Measurements from ENCODE around the gene EFNA2. TPM values are rescaled to one million over a fixed set of nuclear protein-coding genes. Genes with fewer than 3 reads are reported as not detected.

EFNA2 gene
- polyA plus RNA-seq, 1 of the 3 experiments (the other 2 are of a cell fraction), result 1.1 TPM

DNA sequence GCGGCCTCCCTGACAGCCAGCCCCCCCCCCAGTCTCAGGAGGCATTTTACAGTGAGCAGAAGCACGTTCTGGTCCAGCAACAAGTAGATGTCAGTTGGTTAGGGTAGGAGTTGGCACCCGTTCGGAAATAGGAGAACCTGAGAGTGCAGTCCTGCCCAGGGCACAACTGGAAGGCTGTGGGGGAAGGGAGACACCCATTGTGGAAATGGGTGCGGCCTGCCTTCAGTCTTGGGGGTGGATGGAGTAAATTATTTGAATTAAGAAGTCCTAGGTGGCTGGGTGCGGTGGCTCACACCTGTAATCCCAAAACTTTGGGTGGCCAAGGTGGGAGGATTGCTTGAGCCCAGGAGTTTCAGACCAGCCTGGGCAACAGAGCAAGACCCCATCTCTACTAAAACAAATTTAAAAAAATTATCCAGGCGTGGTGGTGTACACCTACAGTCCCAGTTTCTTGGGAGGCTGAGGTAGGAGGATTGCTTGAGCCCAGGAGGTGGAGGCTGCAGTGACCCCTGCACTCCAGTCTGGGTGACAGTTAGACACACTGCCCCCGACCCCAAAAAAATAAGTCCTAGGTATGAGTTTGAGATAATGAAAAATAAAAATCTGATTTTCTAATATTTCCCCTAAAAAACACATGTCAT lies 15.3 kb upstream of the EFNA2 start:
- DNase-seq, result no peak
- peaks cover 53% of the 10 kb centered on the region for H4K20me1 ChIP-seq (ENCODE audit: insufficient read depth)
- POLR2A ChIA-PET, result interaction anchor here (0.9 to 1.7 kb wide), 3 partner anchors 26 to 42 kb away, joined by 3 to 110 read pairs (median 49); partner anchors contain the start of genes ATP5F1D and CBARP

More for the DNA sequence above, 15.3 kb upstream of the EFNA2 start:
- peaks cover 62% of the 10 kb centered on the region for H3F3A ChIP-seq (replicated peaks; ENCODE audit: insufficient read depth)
- TF ChIP-seq MEF2A (IDR thresholded peaks at IDR 0.05; ENCODE audit: borderline replicate concordance, low read depth), result no peak
- TF ChIP-seq, protein P1, sequence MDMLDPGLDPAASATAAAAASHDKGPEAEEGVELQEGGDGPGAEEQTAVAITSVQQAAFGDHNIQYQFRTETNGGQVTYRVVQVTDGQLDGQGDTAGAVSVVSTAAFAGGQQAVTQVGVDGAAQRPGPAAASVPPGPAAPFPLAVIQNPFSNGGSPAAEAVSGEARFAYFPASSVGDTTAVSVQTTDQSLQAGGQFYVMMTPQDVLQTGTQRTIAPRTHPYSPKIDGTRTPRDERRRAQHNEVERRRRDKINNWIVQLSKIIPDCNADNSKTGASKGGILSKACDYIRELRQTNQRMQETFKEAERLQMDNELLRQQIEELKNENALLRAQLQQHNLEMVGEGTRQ (IDR thresholded peaks at IDR 0.05; ENCODE audit: borderline replicate concordance, low read depth, low read length), result no peak
- TF ChIP-seq CHD2 (IDR thresholded peaks at IDR 0.05; ENCODE audit: low read length, partially characterized antibody), result no peak
- TF ChIP-seq NRF1 (IDR thresholded peaks at IDR 0.05; ENCODE audit: low read depth, low read length), result no peak
- no peak for TF ChIP-seq TAF1 (IDR thresholded peaks at IDR 0.05; ENCODE audit: borderline replicate concordance, low read depth, low read length)
- no peak for TF ChIP-seq SIN3A (IDR thresholded peaks at IDR 0.05; ENCODE audit: borderline replicate concordance, low read depth, low read length)
- TF ChIP-seq MXI1 (IDR thresholded peaks at IDR 0.05; ENCODE audit: low read depth, low read length), result no peak
- TF ChIP-seq FOSL2 (IDR thresholded peaks at IDR 0.05; ENCODE audit: borderline replicate concordance, low read depth), result no peak
- TF ChIP-seq ELF1 (IDR thresholded peaks at IDR 0.05), result no peak
- TF ChIP-seq SMC3 (IDR thresholded peaks at IDR 0.05; ENCODE audit: low read depth, low read length), result no peak
- no peak for TF ChIP-seq TCF12 (IDR thresholded peaks at IDR 0.05)
- TF ChIP-seq, protein P2, sequence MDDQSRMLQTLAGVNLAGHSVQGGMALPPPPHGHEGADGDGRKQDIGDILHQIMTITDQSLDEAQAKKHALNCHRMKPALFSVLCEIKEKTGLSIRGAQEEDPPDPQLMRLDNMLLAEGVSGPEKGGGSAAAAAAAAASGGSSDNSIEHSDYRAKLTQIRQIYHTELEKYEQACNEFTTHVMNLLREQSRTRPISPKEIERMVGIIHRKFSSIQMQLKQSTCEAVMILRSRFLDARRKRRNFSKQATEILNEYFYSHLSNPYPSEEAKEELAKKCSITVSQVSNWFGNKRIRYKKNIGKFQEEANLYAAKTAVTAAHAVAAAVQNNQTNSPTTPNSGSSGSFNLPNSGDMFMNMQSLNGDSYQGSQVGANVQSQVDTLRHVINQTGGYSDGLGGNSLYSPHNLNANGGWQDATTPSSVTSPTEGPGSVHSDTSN (IDR thresholded peaks at IDR 0.05), result no peak
- TF ChIP-seq RXRA (IDR thresholded peaks at IDR 0.05; ENCODE audit: borderline replicate concordance, low read depth), result no peak
- no peak for TF ChIP-seq EZH2phosphoT487 (IDR thresholded peaks at IDR 0.05; ENCODE audit: borderline replicate concordance, low read depth)
- TF ChIP-seq, protein P3, sequence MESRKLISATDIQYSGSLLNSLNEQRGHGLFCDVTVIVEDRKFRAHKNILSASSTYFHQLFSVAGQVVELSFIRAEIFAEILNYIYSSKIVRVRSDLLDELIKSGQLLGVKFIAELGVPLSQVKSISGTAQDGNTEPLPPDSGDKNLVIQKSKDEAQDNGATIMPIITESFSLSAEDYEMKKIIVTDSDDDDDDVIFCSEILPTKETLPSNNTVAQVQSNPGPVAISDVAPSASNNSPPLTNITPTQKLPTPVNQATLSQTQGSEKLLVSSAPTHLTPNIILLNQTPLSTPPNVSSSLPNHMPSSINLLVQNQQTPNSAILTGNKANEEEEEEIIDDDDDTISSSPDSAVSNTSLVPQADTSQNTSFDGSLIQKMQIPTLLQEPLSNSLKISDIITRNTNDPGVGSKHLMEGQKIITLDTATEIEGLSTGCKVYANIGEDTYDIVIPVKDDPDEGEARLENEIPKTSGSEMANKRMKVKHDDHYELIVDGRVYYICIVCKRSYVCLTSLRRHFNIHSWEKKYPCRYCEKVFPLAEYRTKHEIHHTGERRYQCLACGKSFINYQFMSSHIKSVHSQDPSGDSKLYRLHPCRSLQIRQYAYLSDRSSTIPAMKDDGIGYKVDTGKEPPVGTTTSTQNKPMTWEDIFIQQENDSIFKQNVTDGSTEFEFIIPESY (IDR thresholded peaks at IDR 0.05; ENCODE audit: borderline replicate concordance, low read depth), result no peak
- TF ChIP-seq, protein P4, sequence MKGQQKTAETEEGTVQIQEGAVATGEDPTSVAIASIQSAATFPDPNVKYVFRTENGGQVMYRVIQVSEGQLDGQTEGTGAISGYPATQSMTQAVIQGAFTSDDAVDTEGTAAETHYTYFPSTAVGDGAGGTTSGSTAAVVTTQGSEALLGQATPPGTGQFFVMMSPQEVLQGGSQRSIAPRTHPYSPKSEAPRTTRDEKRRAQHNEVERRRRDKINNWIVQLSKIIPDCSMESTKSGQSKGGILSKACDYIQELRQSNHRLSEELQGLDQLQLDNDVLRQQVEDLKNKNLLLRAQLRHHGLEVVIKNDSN (IDR thresholded peaks at IDR 0.05; ENCODE audit: borderline replicate concordance, low read depth), result no peak
- no peak for TF ChIP-seq NFIC (IDR thresholded peaks at IDR 0.05; ENCODE audit: borderline replicate concordance)
- no peak for TF ChIP-seq EP300 (IDR thresholded peaks at IDR 0.05; ENCODE audit: borderline replicate concordance in 1 of 2, low read depth in 1 of 2, low read length in 1 of 2)
- H2AFZ ChIP-seq (ENCODE audit: low read depth), result no peak overlapping the region
- no peaks in the 10 kb centered on the region for H3K27me3 ChIP-seq (ENCODE audit: insufficient read depth)
- H3K79me2 ChIP-seq (ENCODE audit: insufficient read depth), result peaks cover 56% of the 10 kb centered on the region
- H3K4me2 ChIP-seq, result peak overlapping the region; percentile 98
- CTCF ChIA-PET, result interaction anchor here (4.6 to 18.6 kb wide), 3 partner anchors 10 to 28 kb away, joined by 26 to 594 read pairs (median 62); partner anchors contain the start of gene ATP5F1D
- H3K9ac ChIP-seq, result peak overlapping the region; percentile 91
- 13% methylated on average over 8 of the region's 8 CpGs for WGBS (ENCODE audit: low lambda C conversion rate)
- peaks cover 45 to 50% of the 10 kb centered on the region in 2 experiments for H3K36me3 ChIP-seq (replicated peaks in 1 of 2; ENCODE audit: control insufficient read depth in 1 of 2, insufficient read depth in 2 of 2, low read length in 1 of 2)
- H3K9me2 ChIP-seq, result no peaks in the 10 kb centered on the region
- H3K27ac ChIP-seq (ENCODE audit: low read depth in 2 of 2, low read length in 1 of 2), result peak overlapping the region; percentile 91 to 98
- no peaks in the 10 kb centered on the region for H3K9me3 ChIP-seq
- peaks cover 40 to 68% of the 10 kb centered on the region in 2 experiments; a peak in 3 of 4 replicates for H3K4me1 ChIP-seq (ENCODE audit: control insufficient read depth in 1 of 2, insufficient read depth in 2 of 2, low read depth in 1 of 2, low read length in 1 of 2)
- peak overlapping the region; percentile 78 to 86 for H3K4me3 ChIP-seq (ENCODE audit: low read depth in 2 of 2, low read length in 1 of 2)

All from SK-N-SH (cell line).